Measurements from ENCODE around the gene DESI2.
A peak's percentile ranks its signal among the peaks of the same experiment; 100 is the strongest.
"Not testable (repeated sequence)": the region's sequence is repeated elsewhere in the genome, so short reads cannot be mapped to it uniquely, and the experiment has no call there.

DESI2 gene

GRCh38 chr1:244655186-244655585 lies 2.3 kb downstream of the DESI2 start:
- no peak for DNase-seq

DNA sequence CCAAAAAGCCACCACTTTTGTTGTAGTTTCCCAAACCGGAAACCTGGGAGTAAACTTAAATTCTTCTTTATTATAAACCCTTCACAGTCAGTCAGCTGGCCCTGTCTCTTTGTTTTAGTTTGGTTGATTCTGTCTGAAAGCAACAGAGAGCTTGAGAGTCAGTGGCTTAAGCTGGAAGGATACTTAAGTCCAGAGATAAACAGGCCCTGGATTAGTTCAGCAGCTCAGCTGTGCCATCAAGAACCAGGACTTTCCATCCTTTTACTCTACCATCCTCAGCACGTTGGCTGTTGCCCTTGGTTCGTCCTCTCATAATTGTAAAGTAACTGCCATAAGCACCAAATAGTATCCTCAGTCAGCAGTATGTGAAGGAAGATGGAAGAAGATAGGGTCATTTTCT lies 4.5 kb downstream of the DESI2 start:
- no peak for DNase-seq

DNA sequence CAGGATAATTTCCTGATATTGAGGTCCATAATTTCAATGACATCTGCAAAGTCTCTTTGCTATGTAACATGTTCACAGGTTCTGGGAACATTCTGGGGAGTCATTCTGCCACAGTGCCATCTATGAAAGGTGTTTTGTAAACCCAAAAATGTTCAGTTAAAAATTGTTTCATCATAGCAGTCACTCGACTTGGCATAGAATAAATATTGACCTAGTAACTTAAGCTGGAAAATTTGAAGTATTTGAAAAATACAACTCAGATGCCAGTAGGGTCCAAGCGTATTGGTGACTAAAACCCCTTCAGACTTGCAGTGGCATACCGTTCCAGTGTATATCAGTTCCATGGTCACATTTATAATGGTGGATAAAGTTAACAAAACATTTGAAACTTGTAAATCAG lies 6.8 kb downstream of the DESI2 start:
- no peak for DNase-seq

- DNase-seq: no peak
These were observed 7.7 kb downstream of the DESI2 start for GRCh38 chr1:244660595-244660994.

DNA sequence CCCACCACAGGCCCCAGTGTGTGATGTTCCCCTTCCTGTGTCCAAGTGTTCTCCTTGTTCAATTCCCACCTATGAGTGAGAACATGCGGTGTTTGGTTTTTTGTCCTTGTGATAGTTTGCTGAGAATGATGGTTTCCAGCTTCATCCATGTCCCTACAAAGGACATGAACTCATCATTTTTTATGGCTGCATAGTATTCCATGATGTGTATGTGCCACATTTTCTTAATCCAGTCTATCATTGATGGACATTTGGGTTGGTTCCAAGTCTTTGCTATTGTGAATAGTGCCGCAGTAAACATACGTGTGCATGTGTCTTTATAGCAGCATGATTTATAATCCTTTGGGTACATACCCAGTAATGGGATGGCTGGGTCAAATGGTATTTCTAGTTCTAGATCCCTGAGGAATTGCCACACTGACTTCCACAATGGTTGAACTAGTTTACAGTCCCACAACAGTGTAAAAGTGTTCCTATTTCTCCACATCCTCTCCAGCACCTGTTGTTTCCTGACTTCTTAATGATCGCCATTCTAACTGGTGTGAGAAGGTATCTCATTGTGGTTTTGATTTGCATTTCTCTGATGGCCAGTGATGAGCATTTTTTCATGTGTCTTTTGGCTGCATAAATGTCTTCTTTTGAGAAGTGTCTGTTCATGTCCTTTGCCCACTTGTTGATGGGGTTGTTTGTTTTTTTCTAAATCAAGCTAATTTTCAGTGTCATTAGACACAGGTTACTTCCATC lies 8.8 kb downstream of the DESI2 start:
- not testable (repeated sequence) for DNase-seq

DNA sequence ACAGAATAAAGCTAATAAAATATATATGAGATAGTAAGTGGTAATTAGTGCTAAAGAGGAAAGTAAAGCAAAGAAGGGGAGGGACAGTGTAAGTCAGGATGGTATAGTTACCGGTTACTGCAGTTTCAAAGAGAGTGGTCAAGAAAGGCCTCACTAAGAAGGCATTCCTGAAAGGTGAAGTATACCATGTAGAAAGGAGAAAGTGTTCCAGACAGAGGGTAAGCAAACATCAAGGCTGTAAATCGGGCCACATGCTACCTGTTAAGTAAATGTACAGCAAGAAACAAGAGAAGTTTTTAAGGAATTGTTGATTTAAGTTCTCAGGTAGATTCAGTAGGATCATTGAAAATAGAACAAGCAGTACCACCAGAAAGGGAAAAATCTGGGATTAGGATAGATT lies 9.7 kb downstream of the DESI2 start:
- no peak for DNase-seq

- no peak for DNase-seq
These were observed 11.4 kb downstream of the DESI2 start for GRCh38 chr1:244664353-244664752.

DNA sequence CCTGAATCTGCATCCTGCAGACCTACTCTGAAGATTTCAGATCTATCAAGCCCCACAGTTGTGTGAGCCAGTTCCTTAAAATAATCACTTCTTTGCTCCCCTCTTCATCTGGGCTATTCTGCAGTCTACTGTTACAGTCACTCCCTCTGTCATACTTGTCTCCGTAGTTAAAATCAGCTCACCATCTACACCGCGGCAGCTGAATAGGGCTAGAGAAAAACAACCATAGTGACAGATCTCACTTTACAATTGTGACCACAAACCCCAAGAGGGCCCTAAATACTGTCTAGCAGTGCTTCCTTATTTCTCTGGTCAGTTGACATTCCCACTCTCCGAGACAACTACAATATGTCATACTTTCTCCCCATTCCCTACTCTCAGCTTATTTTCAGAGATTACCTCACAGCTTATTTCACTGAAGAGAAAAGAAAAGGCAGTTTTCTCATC lies 12.9 kb downstream of the DESI2 start:
- no peak for DNase-seq

DNA sequence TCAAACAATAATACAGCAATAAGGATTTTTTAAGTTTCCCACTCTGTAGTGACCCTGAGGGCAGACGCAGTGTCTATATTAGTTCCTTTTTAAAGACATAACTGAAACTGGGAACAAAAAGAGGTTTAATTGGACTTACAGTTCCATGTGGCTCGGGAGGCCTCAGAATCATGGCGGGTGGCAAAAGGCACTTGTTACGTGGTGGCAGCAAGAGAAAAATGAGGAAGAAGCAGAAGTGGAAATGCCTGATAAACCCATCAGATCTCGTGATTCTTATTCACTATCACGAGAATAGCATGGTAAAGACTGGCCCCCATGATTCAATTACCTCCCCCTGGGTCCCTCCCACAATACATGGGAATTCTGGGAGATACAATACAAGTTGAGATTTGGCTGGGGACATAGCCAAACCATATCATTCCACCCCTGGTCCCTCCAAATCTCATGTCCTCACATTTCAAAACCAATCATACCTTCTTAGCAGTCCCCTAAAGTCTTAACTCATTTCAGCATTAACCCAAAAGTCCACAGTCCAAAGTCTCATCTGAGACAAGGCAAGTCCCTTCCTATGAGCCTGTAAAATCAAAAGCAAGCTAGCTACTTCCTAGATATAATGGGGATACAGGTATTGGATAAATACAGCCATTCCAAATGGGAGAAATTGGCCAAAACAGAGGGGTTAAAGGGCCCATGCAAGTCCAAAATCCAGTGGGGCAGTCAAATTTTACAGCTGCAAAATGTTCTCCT lies 13.9 kb downstream of the DESI2 start:
- not testable (repeated sequence) for DNase-seq

- no peak for DNase-seq
These were observed 14.9 kb downstream of the DESI2 start for GRCh38 chr1:244667797-244668196.

DNA sequence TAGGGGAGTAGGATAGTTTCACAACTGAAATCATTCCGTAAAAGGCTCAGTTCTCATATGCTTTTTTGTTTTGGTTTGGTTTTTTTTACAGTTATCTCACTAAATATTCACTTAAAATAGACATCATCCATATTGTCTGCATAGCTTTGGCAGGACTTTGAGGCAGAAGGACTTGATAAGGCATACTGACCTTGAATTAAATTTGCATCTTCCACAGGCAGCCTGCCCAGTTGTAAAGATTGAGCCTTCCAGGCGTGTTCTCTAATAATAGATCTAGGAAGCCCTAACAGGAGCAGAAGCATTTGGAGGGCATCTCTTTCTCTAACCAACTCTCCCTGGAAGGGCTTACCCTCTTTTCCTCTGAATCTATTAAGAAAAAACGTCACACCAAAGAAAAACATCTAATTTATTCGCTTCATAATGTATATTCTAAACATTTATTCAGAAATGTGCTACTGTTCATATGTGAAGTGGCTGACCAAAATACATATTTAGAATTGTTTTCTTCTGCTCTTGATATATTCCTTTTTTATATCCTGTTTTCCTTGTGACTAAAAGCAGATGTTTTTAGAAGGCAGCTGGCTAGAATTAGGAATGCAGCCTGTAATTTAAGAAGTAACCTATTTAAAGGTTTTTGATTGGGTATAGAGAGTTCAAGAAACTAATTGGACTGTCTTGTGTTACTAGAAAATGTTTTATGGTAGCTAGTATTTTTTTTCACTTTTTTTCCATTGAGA lies 20.2 kb downstream of the DESI2 start:
- DNase-seq: peak; percentile 36

DNA sequence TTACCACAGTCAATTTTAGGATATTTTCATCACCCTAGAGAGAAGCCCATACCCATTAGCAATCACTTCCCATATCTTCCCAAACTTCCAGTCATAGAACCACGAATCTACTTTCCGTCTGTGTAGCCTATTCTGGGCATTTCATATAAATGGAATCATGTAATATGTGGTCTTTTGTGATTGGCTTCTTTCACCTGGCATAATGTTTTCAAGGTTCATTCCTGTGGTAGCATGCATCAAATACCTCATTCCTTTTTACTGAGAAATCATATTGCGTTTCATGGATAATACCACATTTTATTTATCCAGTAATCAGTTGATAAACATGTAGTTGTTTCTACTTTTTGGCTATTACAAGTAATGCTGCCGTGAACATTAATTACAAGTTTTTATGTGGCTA lies 21.5 kb downstream of the DESI2 start:
- no peak for DNase-seq

DNA sequence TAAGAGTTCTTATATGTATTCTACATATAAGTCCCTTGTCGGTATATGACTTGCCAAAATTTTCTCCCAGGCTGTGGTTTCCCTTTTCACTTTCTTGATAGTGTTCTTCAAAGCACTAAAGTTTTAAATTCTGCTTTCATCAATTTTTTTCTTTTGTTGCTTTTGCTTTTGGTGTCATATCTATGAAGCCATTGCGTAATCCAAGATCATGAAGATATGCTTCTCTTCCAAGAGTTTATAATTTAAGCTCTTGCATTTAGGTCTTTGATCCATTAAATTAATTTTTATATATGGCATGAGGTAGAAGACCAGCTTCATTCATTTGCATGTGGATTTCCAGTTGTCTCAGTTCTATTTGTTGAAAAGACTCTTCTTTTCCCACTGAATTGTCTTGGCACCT lies 22.2 kb downstream of the DESI2 start:
- DNase-seq: no peak

DNA sequence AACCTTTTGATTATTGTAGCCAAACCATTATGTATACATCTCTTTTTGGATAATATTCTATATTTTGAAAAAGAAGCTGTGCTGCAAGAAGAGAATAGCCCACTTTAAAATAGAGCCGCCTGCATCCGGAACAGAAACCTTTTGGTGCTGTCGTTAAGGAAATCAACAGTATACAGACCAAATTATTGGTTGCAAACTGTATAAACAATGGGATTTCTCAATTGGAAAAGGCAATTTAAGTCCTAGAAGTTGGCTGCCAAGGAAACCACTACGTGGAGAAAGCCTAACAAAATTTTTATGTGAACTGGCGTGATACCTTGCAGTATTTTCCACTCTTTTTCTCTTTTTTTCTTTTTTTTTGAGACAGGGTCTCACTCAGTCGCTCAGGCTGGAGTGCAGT lies 25.8 kb downstream of the DESI2 start:
- no peak for DNase-seq

DNA sequence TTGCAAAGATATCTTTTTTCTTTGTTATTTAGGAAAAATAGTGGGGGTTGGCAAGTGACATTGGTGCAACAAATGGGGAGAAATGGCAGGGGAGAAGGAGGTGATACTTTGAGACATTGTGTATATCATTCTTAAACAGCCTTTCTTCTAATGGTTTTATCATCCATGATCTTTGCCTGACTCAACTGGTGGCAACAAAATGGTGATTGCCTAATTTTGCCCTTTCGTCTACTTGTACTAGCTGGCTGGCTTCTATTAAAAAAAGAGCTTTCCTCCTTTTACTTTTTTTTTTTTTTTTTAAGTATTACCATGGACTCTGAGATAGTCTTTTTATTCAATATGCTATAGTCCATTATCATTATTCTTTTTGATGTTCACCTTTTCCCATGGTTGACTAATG lies 27.7 kb downstream of the DESI2 start:
- no peak for DNase-seq

- DNase-seq: not testable (repeated sequence)
These were observed 29.2 kb downstream of the DESI2 start for GRCh38 chr1:244682087-244682486.

DNA sequence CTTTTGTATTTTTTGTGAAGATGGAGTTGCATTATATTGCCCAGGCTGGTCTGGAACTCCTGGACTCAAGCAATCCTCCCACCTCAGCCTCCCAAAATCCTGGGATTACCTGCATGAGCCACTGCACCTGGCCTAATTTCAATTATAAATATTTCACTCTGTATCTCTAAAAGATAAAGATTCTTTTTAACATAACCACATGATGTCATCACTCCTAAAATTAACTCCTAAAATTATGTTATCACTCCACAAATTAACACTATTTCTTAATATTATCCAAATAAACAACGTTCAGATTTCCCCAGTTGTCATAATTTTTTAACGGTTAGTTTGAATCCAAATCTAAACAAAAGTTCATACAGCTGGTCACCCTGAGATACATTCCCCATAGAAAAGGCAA lies 43.0 kb downstream of the DESI2 start:
- no peak for DNase-seq

GRCh38 chr1:244699741-244700140 lies 46.8 kb downstream of the DESI2 start:
- no peak for DNase-seq

DNA sequence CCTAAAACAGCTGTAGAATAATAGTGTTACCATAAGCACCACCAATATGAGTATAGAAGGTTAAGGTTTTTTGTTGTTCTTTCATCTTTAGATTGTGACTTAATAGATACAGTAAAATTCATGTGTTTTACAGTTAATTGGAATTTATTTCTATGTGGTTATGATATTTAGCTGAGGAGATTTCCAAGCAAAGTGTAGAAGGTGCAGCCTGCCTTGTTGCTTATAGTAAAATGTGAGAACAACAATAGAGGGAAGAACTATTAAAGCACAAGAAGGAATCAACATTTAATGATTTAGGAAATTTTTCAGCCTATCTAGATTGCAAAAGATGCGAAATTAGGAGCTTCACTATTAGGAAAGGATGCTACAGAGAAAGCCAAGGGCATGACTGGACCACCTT lies 47.9 kb downstream of the DESI2 start:
- no peak for DNase-seq

GRCh38 chr1:244702620-244703019 lies 49.7 kb downstream of the DESI2 start:
- no peak for DNase-seq

DNA sequence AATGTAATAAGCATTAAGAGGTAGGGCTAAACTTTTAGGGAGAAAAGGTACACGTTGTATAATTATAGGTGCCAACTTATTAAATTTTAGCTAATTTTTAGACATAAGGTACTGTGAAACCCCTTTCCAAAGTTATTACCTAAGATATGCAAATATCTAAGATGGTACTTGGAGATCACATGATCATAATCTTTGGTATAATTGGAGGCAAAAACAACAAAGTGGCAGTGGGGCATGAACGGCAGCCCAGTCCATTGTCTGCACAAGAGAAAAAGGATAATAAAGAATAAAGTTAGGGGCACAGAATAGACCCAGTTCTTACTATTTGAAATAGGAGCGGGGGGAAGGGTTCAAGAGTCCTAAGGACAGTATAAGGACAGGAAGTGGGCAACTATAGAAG lies 51.2 kb downstream of the DESI2 start:
- DNase-seq: no peak

DNA sequence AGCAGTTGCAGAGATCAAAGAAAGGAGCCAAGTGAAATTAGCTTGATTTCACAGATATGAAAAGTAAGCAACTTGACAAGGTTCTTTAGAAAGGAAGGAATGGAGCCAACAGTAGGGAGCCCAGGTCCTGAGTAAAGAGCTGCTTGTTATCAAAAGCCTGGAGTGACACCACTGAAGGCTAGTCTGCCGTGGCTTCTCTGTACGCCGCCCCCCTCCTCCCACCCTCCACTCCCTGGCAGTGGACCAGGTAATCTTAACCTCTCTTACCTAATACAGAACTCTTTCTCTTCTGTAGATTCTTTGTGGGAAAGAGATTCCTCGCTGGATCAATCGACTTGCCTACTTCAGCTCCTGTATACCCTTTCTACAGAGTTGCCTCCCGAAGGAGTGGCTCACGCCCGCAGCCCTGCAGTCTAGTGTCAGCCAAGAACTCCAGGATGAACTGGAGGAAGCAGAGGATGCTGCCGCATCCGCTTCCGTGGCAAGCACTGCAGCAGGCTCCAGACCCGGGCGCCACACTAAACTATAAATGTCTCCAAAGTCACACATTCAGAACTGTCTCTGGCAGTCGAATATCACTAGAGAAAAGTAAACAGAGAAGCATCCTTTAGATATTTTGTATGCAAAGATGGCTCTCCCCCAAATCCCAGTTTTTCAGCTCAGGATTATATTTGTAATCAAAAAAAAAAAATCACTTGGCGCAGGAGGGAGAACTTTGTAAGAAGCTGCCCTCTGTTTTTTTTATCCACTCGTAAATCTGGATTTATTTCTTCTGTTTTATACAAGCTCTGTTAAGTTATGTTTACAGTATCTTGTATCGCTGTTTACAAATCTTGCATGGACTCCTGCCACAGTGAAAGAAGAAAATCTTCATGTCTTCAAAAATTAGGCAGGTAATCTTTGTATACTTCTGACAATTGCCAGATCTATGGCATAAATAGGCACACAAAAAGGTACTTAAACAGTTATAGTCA lies 52.6 kb downstream of the DESI2 start:
- DNase-seq: no peak

GRCh38 chr1:244709076-244709475 lies 56.1 kb downstream of the DESI2 start:
- no peak for DNase-seq
